Measurements from ENCODE around the gene TCF7L2.

The TCF7L2 gene

DNA sequence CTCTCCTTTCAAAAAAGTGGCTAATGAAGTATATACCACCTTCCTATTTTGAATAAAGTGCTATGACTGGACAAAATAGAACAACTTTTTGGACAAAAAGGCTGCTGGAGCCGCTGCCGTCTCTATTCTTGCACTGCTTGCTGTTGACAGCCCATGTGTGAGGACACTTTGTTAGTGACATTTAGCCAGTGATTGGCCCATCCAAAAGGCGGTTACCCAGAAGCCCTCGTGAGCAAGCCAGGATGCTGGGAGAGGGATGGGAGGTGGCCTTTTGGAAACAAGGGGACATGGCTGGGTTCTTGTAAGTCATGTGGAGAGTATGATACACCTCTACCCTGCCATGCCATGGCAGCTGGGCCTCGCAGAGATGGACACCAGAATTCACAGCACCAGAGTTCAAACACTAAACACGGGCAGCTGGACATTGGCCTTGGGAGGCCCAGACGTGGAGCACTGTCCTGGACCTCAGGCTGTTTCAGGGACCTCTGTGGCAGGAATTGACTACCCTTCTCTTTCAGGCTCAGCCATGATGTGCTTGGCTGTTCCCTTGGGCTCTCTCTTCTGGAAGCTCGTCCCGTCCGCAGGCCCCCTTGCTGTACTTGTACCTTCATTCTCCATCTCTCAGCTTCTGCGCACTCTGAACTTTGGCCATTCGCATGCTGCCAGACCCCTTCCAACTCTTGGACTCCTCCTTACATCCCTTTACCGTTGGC lies 118.3 kb downstream of the TCF7L2 start:
- no peak for DNase-seq

DNA sequence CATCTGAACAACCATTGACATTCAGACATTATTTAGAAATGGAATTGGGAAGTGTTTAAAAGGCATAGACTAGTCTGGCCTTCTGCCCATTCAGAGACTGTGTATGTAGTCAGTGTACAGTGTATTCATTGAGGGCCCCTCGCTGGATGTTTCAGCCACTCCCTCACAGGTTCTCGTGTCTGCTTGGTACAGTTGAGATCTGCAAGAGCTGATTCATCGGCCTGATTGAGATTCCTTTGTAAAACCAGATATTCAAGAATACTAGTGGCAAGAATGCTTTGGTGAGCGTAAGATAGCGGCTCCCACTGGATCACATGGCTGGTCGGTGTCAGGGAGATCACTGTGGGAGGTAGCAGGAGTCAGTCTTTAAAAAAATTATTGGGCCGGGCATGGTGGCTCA lies 119.5 kb downstream of the TCF7L2 start:
- DNase-seq = no peak

GRCh38 chr10:113071446-113071845 lies 121.4 kb downstream of the TCF7L2 start:
- DNase-seq = no peak

DNA sequence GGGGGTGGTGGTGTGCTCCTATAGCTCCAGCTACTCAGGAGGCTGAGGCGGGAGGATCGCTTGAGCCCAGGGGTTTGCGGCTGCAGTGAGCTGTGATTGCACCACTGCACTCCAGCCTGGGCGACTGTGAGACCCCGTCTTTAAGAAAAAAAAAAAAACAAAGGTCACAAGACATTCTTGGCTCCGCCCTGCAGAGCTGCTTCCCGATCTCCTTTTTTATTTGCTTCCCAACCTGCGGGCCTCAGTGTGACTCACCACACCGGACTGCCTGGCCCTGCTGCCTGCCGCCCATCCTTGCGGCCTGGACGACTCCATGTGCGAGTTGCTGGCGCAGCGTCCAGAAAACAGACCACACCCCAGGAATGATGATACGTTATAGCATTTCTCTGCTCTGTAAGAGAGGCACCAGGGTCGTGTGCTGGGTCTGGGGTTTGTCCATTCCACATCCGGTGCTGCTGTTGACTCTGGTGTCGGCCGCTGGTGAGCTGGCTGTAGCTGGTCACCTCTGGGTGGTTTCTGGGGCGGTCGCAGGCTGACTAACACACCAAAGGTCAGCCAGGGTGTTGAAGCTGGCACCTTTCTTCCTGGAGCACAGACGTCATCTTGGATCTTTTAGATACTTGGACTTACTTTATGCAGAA lies 123.6 kb downstream of the TCF7L2 start:
- no peak for DNase-seq

GRCh38 chr10:113076949-113077348 lies 126.9 kb downstream of the TCF7L2 start:
- DNase-seq = no peak

- no peak for DNase-seq
Measured at GRCh38 chr10:113078282-113078907, 128.3 kb downstream of the TCF7L2 start.

GRCh38 chr10:113080061-113080924 lies 130.2 kb downstream of the TCF7L2 start:
- no peak for DNase-seq

GRCh38 chr10:113080925-113081229 lies 130.8 kb downstream of the TCF7L2 start:
- DNase-seq = no peak

GRCh38 chr10:113084031-113084430 lies 134.0 kb downstream of the TCF7L2 start:
- no peak for DNase-seq

DNA sequence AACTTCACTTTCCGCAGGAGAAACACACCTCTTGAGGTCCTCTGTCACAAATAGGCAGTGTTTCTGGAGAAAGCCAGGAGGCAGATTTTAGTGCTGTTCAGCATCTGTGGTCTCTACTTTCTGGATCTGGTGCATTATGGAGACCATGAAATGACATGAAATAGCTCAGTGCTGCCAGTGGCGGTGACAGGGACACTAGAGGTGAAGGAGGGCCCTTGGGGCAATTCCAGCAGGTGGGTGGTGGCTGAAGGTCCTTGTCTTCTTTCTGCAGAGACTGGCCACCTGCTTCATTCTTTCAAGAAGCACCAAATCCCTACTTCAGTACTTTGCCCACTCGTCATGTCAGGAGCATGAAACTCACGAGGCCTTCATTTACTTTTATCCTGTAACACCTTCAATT lies 135.7 kb downstream of the TCF7L2 start:
- no peak for DNase-seq

DNA sequence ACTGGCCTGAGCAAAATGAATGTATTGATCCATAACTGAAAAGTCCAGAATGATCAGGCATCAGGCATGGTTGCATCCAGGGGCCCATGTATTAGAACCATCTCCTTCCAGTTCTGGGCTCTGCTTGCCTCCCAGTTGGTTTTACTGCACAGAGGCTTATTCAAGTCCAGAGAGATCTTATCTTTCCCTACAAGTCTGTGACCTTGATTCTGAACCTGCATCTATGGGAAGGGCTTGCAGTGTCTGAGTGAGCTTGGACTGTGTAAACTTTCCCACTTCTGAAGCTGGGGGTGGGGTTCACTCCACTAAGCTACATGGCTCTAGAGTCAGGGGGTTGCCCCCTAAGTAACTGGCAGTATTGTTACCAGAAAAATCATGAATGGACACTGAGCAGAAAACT lies 136.2 kb downstream of the TCF7L2 start:
- DNase-seq = no peak

- DNase-seq = no peak
Measured at GRCh38 chr10:113087165-113088029, 137.3 kb downstream of the TCF7L2 start.

DNA sequence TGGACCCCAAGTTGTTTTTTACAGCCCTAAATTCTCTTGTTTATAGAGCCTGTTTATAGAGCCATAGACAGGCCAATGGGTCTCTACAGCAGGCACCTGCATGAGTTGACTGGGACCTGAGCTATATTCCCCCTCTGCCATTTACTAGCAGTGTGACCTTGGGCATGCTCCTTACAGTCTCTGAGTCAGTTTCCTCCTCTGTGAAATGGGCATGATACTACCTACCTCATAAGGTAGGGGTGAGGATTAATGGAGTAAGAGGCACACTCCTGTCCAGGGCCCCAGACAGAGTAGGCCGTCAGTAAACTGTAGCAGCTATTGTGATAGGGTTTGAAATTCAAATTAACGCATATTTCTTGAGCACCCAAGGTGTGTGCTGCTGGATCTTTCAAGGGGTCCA lies 138.1 kb downstream of the TCF7L2 start:
- no peak for DNase-seq

DNA sequence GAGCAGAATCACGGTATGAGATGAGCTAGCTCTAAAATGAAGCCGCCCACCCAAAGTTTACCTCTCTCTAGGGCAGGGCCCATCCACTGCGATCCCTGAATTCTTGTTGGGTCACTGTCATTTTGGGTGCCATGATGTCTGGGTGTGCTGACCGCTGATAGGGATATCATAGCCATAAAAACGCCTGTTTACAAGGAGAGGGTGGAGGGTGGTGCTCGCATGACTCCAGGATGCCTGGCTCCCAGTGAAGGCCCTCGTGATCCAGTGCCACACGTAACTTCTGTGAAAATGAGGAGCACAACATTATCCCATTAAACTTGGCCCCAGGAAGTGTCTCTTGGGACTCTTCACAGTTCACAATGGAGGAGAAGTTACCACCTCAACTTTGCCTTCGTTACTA lies 139.5 kb downstream of the TCF7L2 start:
- DNase-seq = no peak

- DNase-seq = no peak
Measured at GRCh38 chr10:113091920-113092319, 141.9 kb downstream of the TCF7L2 start.

GRCh38 chr10:113093188-113094113 lies 143.4 kb downstream of the TCF7L2 start:
- DNase-seq = no peak

DNA sequence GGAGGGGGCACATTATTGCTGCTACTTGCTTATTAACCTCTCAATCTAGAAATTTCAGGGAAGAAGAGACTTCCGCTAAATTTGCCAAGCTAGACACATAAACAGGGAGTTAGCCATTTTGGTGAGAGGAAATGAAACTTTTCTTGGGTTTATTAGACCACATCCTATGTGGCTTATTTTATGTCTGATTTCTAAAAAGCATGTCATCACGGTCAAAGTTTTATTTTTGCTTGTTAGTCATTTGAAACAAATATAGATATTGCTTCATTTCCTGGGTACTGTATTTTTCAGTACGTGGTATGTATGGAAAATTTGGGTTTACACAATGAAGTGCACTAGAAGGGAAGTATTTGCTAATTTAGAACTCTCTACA lies 144.1 kb downstream of the TCF7L2 start:
- DNase-seq = no peak

DNA sequence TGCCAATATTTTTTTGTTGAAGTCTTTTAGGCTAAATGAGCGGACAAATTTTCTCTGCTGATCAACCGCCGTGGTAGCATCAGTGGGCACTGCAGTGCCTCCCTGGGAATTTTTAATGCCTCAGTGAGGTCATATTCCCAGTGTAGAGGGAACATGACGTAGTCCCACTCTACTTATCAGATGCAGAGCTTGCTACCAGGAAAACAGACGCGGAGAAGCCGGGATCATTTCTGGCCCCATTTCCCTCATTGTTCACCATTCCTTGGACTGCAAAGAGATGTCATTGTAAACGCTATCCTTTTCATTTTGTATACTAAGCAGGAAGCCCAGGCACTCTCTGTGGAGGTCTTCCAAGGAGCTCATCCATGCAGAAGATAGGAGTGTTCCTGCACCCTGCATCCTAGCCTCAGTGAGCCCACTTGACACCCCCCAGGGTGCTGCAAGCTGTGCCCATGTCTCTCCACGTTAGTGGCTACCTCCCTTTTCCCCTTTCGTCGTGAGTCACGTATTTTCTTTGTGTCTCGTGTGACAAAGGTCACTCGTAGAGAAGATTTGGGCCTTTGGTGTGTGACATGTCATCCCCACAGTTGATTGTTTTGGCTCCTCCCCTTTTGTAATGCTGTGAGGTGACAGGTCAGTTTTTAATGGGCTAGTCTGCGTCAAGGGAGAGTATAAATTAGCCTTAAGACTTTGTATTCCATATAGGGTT lies 145.5 kb downstream of the TCF7L2 start:
- no peak for DNase-seq

- DNase-seq = no peak
Measured at GRCh38 chr10:113096128-113096996, 146.3 kb downstream of the TCF7L2 start.

- no peak for DNase-seq
Measured at GRCh38 chr10:113097036-113097435, 147.0 kb downstream of the TCF7L2 start.

Data from activated effector memory CD4-positive, alpha-beta T cell treated with Interleukin-2 at 50 U/mL for 16 hours (primary cell).